Smooth muscle cell (in vitro differentiated cells): ENCODE results near the gene CAMK1D. TPM values are rescaled to one million over a fixed set of nuclear protein-coding genes. Genes with fewer than 3 reads are reported as not detected.

Source experiments
- DNase-seq: peaks from one replicate; lab custom pipeline; 2025; ENCODE audit not compliant: unreplicated experiment; lab: John Stamatoyannopoulos, UW
- H2AFZ ChIP-seq: fragments of 200-600 bp; sonication (generic); 2 replicates; pipeline ENCODE4 v1.6.0; 2016; ENCODE audit warnings: antibody characterized with exemption, low read depth, mild to moderate bottlenecking
- H3F3A ChIP-seq: fragments of 200-600 bp; sonication (generic); 2 replicates; pipeline ENCODE4 v1.6.0; 2017; ENCODE audit warnings: antibody characterized with exemption, low read depth
- H3K27ac ChIP-seq: fragments of 200-600 bp; sonication (generic); 2 replicates; pipeline ENCODE4 v1.5.1; 2016; ENCODE audit warnings: low read depth, mild to moderate bottlenecking
- H3K27me3 ChIP-seq: fragments of 200-600 bp; sonication (generic); 2 replicates; pipeline ENCODE4 v1.6.1; 2016; ENCODE audit warnings: low read depth, mild to moderate bottlenecking
- H3K36me3 ChIP-seq: fragments of 200-600 bp; sonication (generic); 2 replicates; pipeline ENCODE4 v1.5.1; 2016; ENCODE audit warnings: low read depth
- H3K4me1 ChIP-seq: fragments of 200-600 bp; sonication (generic); 2 replicates; pipeline ENCODE4 v1.5.1; 2016; ENCODE audit warnings: low read depth
- H3K4me2 ChIP-seq: fragments of 200-600 bp; sonication (generic); 2 replicates; pipeline ENCODE4 v1.6.0; 2016; ENCODE audit warnings: mild to moderate bottlenecking
- H3K4me3 ChIP-seq: fragments of 200-600 bp; sonication (generic); 2 replicates; pipeline ENCODE4 v1.5.1; 2016; ENCODE audit warnings: mild to moderate bottlenecking
- H3K79me2 ChIP-seq: fragments of 200-600 bp; sonication (generic); 2 replicates; pipeline ENCODE4 v1.6.0; 2016; ENCODE audit warnings: low read depth, mild to moderate bottlenecking
- H3K9ac ChIP-seq: fragments of 200-600 bp; sonication (generic); 2 replicates; pipeline ENCODE4 v1.6.0; 2016; ENCODE audit warnings: low read depth
- H3K9me3 ChIP-seq: fragments of 200-600 bp; sonication (generic); replicated peaks from 2 replicates; pipeline ENCODE4 v1.5.1; 2016; ENCODE audit warnings: low read depth
- H4K20me1 ChIP-seq: fragments of 200-600 bp; sonication (generic); 2 replicates; pipeline ENCODE4 v1.6.0; 2016; ENCODE audit warnings: low read depth
- CTCF ChIP-seq: fragments of 200-600 bp; sonication (generic); IDR thresholded peaks from 2 replicates; pipeline ENCODE4 v1.5.1; 2017; ENCODE audit warnings: borderline replicate concordance, mild to moderate bottlenecking, antibody characterized with exemption; ENCODE audit not compliant: insufficient read depth, poor library complexity, severe bottlenecking
- WGBS: methylation state at CpG from one replicate; pipeline ENCODE4 v1.1.7; 2016; ENCODE audit warnings: low lambda C conversion rate; 5-methylcytosine and 5-hydroxymethylcytosine counted together
- polyA plus RNA-seq: library from polyadenylated mRNA; unstranded; fragments of >200 nt; fragmentation: Nextera tagmentation; extraction: Ambion mirVana; gene quantifications from 2 replicates; pipeline ENCODE4 v1.2.1, GENCODE V29; 2016
- total RNA-seq: library from RNA; depleted of rRNA; stranded (reverse); fragments of >200 nt; gene quantifications from 2 replicates; pipeline ENCODE4 v1.2.3, GENCODE V29; 2014

The CAMK1D gene
- total and polyA plus RNA-seq, 2 experiments from 2014 or later, result 1.6 to 2.3 TPM

GRCh38 chr10:12314836-12315235 lies 34.5 kb upstream of the CAMK1D start:
- Histone ChIP-seq H3K27me3 (no peaks in the 10 kb centered on the region), H4K20me1 (no peaks in the 10 kb centered on the region), H3K4me1 (no peaks in the 10 kb centered on the region), H2AFZ (no peak overlapping the region), H3K9me3 (no peaks in the 10 kb centered on the region), H3F3A (no peaks in the 10 kb centered on the region), H3K4me2 (no peak overlapping the region), H3K9ac (no peak overlapping the region), H3K27ac (no peak overlapping the region), H3K79me2 (no peaks in the 10 kb centered on the region), H3K4me3 (no peak overlapping the region), H3K36me3 (no peaks in the 10 kb centered on the region)
- no peak for TF ChIP-seq CTCF
- WGBS, result 91% methylated on average over 6 of the region's 6 CpGs
- no peak for DNase-seq

- H3K9me3 ChIP-seq, result no peaks in the 10 kb centered on the region
- no peaks in the 10 kb centered on the region for H4K20me1 ChIP-seq
- no peaks in the 10 kb centered on the region for H3F3A ChIP-seq
- no peaks in the 10 kb centered on the region for H3K27me3 ChIP-seq
- 100% methylated on average over 1 of the region's 1 CpG for WGBS
- no peaks in the 10 kb centered on the region for H3K79me2 ChIP-seq
- H3K27ac ChIP-seq, result no peak overlapping the region
- no peak overlapping the region for H2AFZ ChIP-seq
- H3K4me2 ChIP-seq, result no peak overlapping the region
- no peaks in the 10 kb centered on the region for H3K4me1 ChIP-seq
- no peak overlapping the region for H3K4me3 ChIP-seq
- no peak for TF ChIP-seq CTCF
- no peak for DNase-seq
- no peak overlapping the region for H3K9ac ChIP-seq
- no peaks in the 10 kb centered on the region for H3K36me3 ChIP-seq
Observed at GRCh38 chr10:12319076-12319475, 30.3 kb upstream of the CAMK1D start.

- Histone ChIP-seq H3K79me2 (no peaks in the 10 kb centered on the region), H3F3A (no peaks in the 10 kb centered on the region), H3K9ac (no peak overlapping the region), H3K27me3 (no peaks in the 10 kb centered on the region), H2AFZ (no peak overlapping the region), H3K4me1 (no peaks in the 10 kb centered on the region), H3K36me3 (no peaks in the 10 kb centered on the region), H3K4me3 (no peak overlapping the region), H3K9me3 (no peaks in the 10 kb centered on the region), H3K4me2 (no peak overlapping the region), H4K20me1 (no peaks in the 10 kb centered on the region), H3K27ac (no peak overlapping the region)
- no peak for TF ChIP-seq CTCF
- DNase-seq, result no peak
- WGBS, result 95% methylated on average over 4 of the region's 4 CpGs
Observed at GRCh38 chr10:12320892-12321291, 28.5 kb upstream of the CAMK1D start.

- Histone ChIP-seq H3K27me3 (no peaks in the 10 kb centered on the region), H3K4me3 (no peak overlapping the region), H2AFZ (no peak overlapping the region), H3K36me3 (no peaks in the 10 kb centered on the region), H4K20me1 (no peaks in the 10 kb centered on the region), H3K9me3 (no peaks in the 10 kb centered on the region), H3K4me2 (no peak overlapping the region), H3F3A (no peaks in the 10 kb centered on the region), H3K9ac (no peak overlapping the region), H3K79me2 (no peaks in the 10 kb centered on the region), H3K27ac (no peak overlapping the region), H3K4me1 (no peaks in the 10 kb centered on the region)
- TF ChIP-seq CTCF, result no peak
- DNase-seq, result no peak
- WGBS, result 89% methylated on average over 2 of the region's 2 CpGs
Observed at GRCh38 chr10:12321641-12322040, 27.7 kb upstream of the CAMK1D start.
